Amniotic epithelial cell (primary cell): ENCODE measurements around the gene STK24.

ENCODE experiments used
- DNase-seq: peaks from one replicate; pipeline ENCODE4 v3.0.0-alpha.2; 2010; ENCODE audit warnings: low read depth

STK24 gene

GRCh38 chr13:98509271-98510155 lies 67.4 kb downstream of the STK24 start:
- peak; percentile 86 for DNase-seq

GRCh38 chr13:98508685-98509084 lies 68.2 kb downstream of the STK24 start:
- DNase-seq, result peak; percentile 77

GRCh38 chr13:98508280-98508679 lies 68.6 kb downstream of the STK24 start:
- peak; percentile 74 for DNase-seq

GRCh38 chr13:98507282-98507797 lies 69.6 kb downstream of the STK24 start:
- peak; percentile 38 for DNase-seq

- no peak for DNase-seq
Measured at GRCh38 chr13:98506728-98507230, 70.1 kb downstream of the STK24 start.

- no peak for DNase-seq
Measured at GRCh38 chr13:98506322-98506721, 70.6 kb downstream of the STK24 start.

- no peak for DNase-seq
Measured at GRCh38 chr13:98505217-98505616, 71.7 kb downstream of the STK24 start.

GRCh38 chr13:98504371-98504963 lies 72.4 kb downstream of the STK24 start:
- DNase-seq, result no peak

GRCh38 chr13:98504029-98504351 lies 72.9 kb downstream of the STK24 start:
- no peak for DNase-seq

GRCh38 chr13:98503175-98504028 lies 73.5 kb downstream of the STK24 start:
- peak; percentile 24 for DNase-seq

GRCh38 chr13:98500963-98501421 lies 75.9 kb downstream of the STK24 start:
- DNase-seq, result no peak

- no peak for DNase-seq
Measured at GRCh38 chr13:98496966-98497365, 79.9 kb downstream of the STK24 start.

GRCh38 chr13:98496479-98496791 lies 80.5 kb downstream of the STK24 start:
- no peak for DNase-seq

GRCh38 chr13:98495627-98496478 lies 81.1 kb downstream of the STK24 start:
- peak; percentile 47 for DNase-seq

- DNase-seq, result no peak
Measured at GRCh38 chr13:98494769-98495168, 82.1 kb downstream of the STK24 start.

GRCh38 chr13:98493042-98493712 lies 83.7 kb downstream of the STK24 start:
- DNase-seq, result no peak

- DNase-seq, result no peak
Measured at GRCh38 chr13:98492335-98493041, 84.4 kb downstream of the STK24 start.

GRCh38 chr13:98490866-98491265 lies 86.0 kb downstream of the STK24 start:
- no peak for DNase-seq

- no peak for DNase-seq
Measured at GRCh38 chr13:98490195-98490836, 86.6 kb downstream of the STK24 start.
